ENCODE measurements around the gene ZNF608.

DNA sequence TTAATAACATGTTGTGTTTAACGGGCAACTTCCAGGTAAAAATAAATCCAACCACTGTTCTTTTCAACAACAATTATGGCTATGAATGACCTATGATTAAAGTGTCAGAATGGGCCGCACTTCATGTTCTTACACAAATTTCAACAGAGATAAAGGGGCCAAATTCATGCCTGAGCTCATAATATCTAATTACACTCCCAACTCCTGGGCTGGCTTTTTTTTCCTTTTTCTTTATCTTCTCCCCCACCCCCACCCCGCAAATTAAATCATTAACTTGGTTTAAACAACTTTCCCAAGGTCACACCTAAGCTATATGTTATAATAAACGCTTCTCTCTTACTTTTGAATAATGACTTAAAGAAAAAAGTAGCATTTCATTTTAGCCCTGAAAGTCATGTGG lies 25.8 kb downstream of the ZNF608 start:
- TF ChIP-seq CTCF (IDR thresholded peaks at IDR 0.05) (no peak), POLR2A (IDR thresholded peaks at IDR 0.05) (no peak)

Measured in right lobe of liver (tissue), 4 donors.